Fibroblast of pulmonary artery (primary cell): ENCODE measurements around the gene CHI3L2.
"Not testable (repeated sequence)": the region's sequence is repeated elsewhere in the genome, so short reads cannot be mapped to it uniquely, and the experiment has no call there.

ENCODE experiments used
- DNase-seq: peaks from one replicate; pipeline ENCODE4 v3.0.0-alpha.2; 2010; ENCODE audit warnings: low read depth
- H3K4me3 ChIP-seq: replicated peaks from 2 replicates; pipeline ENCODE4 v1.5.1; 2011; ENCODE audit warnings: low read depth, mild to moderate bottlenecking, control low read depth, low read length, moderate library complexity
- CTCF ChIP-seq: IDR thresholded peaks from 2 replicates; pipeline ENCODE4 v1.5.1; 2011; ENCODE audit warnings: mild to moderate bottlenecking, control low read depth, low read length, inconsistent platforms; ENCODE audit errors: missing control alignments

The CHI3L2 gene

DNA sequence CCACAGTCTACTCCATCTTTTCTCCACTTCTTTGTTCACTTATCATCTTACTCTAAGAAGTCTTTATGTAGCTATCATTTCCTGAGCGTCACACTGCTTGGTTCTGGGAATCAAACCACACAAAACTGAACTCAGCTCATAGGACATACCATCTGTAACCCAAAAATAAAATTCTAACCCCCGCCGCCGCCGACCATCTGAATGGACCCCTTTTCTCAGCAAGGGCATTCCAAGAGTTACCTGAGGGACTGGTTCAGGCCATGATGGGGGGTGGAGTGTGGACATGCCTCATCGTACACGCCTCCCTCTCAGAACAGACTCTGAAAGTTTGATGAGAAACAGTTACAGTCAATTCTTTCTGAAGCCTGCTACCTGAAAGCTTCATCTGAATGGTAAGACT is 12.6 kb upstream of the CHI3L2 start:
- DNase-seq: no peak
- no peak for TF ChIP-seq CTCF
- H3K4me3 ChIP-seq: no peak overlapping the region

DNA sequence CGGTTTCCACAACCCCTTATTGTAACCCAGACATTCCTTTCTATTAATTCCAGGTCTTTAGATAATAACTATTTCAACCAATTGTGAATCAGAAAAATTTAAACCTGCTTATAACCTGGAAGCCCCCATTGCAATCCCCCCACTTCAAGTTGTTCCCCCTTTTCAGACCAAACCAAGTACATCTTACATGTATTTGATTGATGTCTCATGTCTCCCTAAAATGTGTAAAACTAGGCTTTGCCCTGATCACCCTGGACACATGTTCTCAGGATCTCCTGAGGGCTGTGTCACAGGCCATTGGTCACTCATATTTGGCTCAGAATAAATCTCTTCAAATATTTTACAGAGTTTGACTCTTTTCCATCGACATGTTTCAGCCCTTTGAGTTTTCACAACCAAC is 12.2 kb upstream of the CHI3L2 start:
- not testable (repeated sequence) for DNase-seq, H3K4me3 ChIP-seq

DNA sequence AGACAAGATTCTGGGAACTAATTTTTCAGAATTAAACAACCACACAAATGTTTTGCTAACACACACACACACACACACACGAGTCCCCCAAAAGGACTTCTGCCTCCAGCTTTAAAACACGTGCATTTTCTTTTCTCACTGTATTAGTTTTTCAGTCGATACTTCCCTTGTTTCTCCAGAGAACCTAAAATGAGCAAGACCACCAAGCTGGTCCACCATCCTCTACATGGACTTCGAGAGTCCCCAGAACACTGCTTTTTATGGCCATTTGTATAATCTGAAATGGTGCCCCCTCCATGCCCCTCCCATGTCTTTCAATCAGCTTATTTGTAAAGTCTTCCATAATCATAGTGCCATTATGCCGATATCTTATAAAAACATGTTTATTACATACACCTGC is 10.8 kb upstream of the CHI3L2 start:
- no peak overlapping the region for H3K4me3 ChIP-seq
- no peak for TF ChIP-seq CTCF
- no peak for DNase-seq

- no peak for DNase-seq
- H3K4me3 ChIP-seq: no peak overlapping the region
- TF ChIP-seq CTCF: no peak
These were observed 10.2 kb upstream of the CHI3L2 start for GRCh38 chr1:111217183-111217910.

- no peak for TF ChIP-seq CTCF
- DNase-seq: no peak
- no peak overlapping the region for H3K4me3 ChIP-seq
These were observed 8.6 kb upstream of the CHI3L2 start for GRCh38 chr1:111218701-111219556.

- TF ChIP-seq CTCF: no peak
- H3K4me3 ChIP-seq: no peak overlapping the region
- DNase-seq: no peak
These were observed 7.8 kb upstream of the CHI3L2 start for GRCh38 chr1:111219557-111220286.

DNA sequence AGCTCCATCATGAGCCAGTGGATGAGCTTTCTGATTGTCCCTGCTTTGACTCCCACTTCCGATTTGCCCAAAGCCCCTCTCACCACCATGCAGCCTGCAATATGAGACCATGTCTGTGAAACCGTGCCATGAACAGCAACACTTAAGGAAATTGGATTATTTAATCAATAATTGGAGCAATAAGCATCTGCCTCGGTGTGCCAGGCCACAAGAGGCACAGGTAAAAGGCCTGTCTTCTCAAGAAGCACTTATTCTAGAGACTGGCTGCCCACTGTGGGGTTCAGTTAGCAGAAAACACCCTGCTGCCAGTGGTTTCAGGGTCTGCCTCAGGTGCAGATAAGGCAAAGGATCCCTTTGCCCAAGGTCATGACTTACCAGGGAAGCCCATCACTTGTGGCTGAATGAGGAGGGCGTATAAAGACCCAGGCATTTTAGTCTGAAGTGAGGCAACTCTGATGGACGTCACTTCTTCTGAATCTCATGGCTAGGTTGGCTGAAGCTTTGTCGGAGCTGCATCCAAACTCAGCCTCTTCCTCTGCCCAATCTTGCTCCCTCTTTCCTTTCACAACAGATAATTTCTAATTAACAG is 7.1 kb upstream of the CHI3L2 start:
- no peak for TF ChIP-seq CTCF
- no peak for DNase-seq
- no peak overlapping the region for H3K4me3 ChIP-seq
